PC-9 (cell line): ENCODE results near the gene HAGH.

ENCODE experiments used
- CTCF ChIP-seq: fragments of 200-600 bp; sonication (generic); conservative IDR thresholded peaks from 2 replicates; pipeline ENCODE4 v1.6.1; 2017; ENCODE audit warnings: mixed run types, antibody characterized with exemption, mild to moderate bottlenecking, moderate library complexity
- EZH2 ChIP-seq: fragments of 200-600 bp; sonication (generic); IDR thresholded peaks from 2 replicates; pipeline ENCODE4 v1.8.0; 2017; ENCODE audit warnings: antibody characterized with exemption, low read depth

- TF ChIP-seq CTCF (no peak), EZH2 (no peak)
These were observed 56.1 kb downstream of the HAGH start for GRCh38 chr16:1770328-1771187.
